IPS DF 6.9 (cell line): Measurements from ENCODE around the gene HNRNPC.
"Not testable (repeated sequence)": the region's sequence is repeated elsewhere in the genome, so short reads cannot be mapped to it uniquely, and the experiment has no call there.

Experiments
- DNase-seq: peaks from one replicate; pipeline ENCODE4 v3.0.0-alpha.2; 2013; ENCODE audit warnings: low read depth, low spot score
- H3K27ac ChIP-seq: one replicate; pipeline ENCODE4 v1.5.1; 2013; ENCODE audit warnings: low read length, control low read depth
- H3K27me3 ChIP-seq: 2 replicates; pipeline ENCODE4 v1.6.1; 2013; ENCODE audit warnings: mild to moderate bottlenecking, low read length; ENCODE audit not compliant: control insufficient read depth, insufficient read depth
- H3K36me3 ChIP-seq: 2 replicates; pipeline ENCODE4 v1.6.1; 2013; ENCODE audit warnings: low read length; ENCODE audit not compliant: control insufficient read depth, insufficient read depth
- H3K4me1 ChIP-seq: 2 replicates; pipeline ENCODE4 v1.6.1; 2013; ENCODE audit warnings: low read length; ENCODE audit not compliant: control insufficient read depth, insufficient read depth
- H3K4me3 ChIP-seq: 2 replicates; pipeline ENCODE4 v1.5.1; 2013; ENCODE audit warnings: mild to moderate bottlenecking, low read length
- H3K9me3 ChIP-seq: 2 replicates; pipeline ENCODE4 v1.6.1; 2013; ENCODE audit warnings: low read length, inconsistent platforms; ENCODE audit not compliant: control insufficient read depth, insufficient read depth
- WGBS: extraction: QIAGEN DNeasy Blood & Tissue Kit; methylation state at CpG from one replicate; pipeline ENCODE4 v1.1.7; 2013; ENCODE audit warnings: mixed read lengths, missing lambda C conversion rate; ENCODE audit not compliant: insufficient read length, insufficient coverage; 5-methylcytosine and 5-hydroxymethylcytosine counted together

HNRNPC gene

GRCh38 chr14:21275261-21275858 lies 6.1 kb upstream of the HNRNPC start:
- Histone ChIP-seq H3K4me1 (no peaks in the 10 kb centered on the region), H3K27me3 (no peaks in the 10 kb centered on the region), H3K9me3 (no peaks in the 10 kb centered on the region), H3K27ac (no peak overlapping the region), H3K4me3 (no peak overlapping the region), H3K36me3 (no peaks in the 10 kb centered on the region)
- WGBS: no CpG with 5 or more reads among the region's 9 CpGs
- no peak for DNase-seq

- no CpG with 5 or more reads among the region's 17 CpGs for WGBS
- H3K4me3 ChIP-seq, H3K36me3 ChIP-seq, H3K9me3 ChIP-seq, H3K27me3 ChIP-seq, H3K27ac ChIP-seq, DNase-seq, H3K4me1 ChIP-seq: not testable (repeated sequence)
Observed at GRCh38 chr14:21272661-21273060, 3.4 kb upstream of the HNRNPC start.

GRCh38 chr14:21268617-21269251 lies 508 bp downstream of the HNRNPC start:
- Histone ChIP-seq H3K27ac (no peak overlapping the region), H3K36me3 (peaks cover 7% of the 10 kb centered on the region; the same call in 1 of the 2 replicates), H3K27me3 (no peaks in the 10 kb centered on the region), H3K9me3 (no peaks in the 10 kb centered on the region), H3K4me1 (no peaks in the 10 kb centered on the region), H3K4me3 (peak overlapping the region; percentile 89)
- peak; percentile 4 for DNase-seq
- WGBS: no CpG with 5 or more reads among the region's 24 CpGs

GRCh38 chr14:21267886-21268616 lies 1.2 kb downstream of the HNRNPC start:
- peak overlapping the region; percentile 89; the same call in 1 of the 2 replicates for H3K4me3 ChIP-seq
- H3K4me1 ChIP-seq: no peaks in the 10 kb centered on the region
- H3K27ac ChIP-seq: no peak overlapping the region
- no peak for DNase-seq
- no peaks in the 10 kb centered on the region for H3K9me3 ChIP-seq
- WGBS: no CpG with 5 or more reads among the region's 16 CpGs
- H3K27me3 ChIP-seq: no peaks in the 10 kb centered on the region
- peaks cover 9% of the 10 kb centered on the region; the same call in 1 of the 2 replicates for H3K36me3 ChIP-seq

- Histone ChIP-seq H3K4me1 (no peaks in the 10 kb centered on the region), H3K27ac (no peak overlapping the region), H3K4me3 (peak overlapping the region; percentile 89; the same call in 1 of the 2 replicates), H3K27me3 (no peaks in the 10 kb centered on the region), H3K36me3 (peaks cover 11% of the 10 kb centered on the region; the same call in 1 of the 2 replicates), H3K9me3 (no peaks in the 10 kb centered on the region)
- no CpG with 5 or more reads among the region's 10 CpGs for WGBS
- no peak for DNase-seq
Observed at GRCh38 chr14:21267431-21267845, 1.8 kb downstream of the HNRNPC start.

- DNase-seq: no peak
- Histone ChIP-seq H3K36me3 (peaks cover 13% of the 10 kb centered on the region; the same call in 1 of the 2 replicates), H3K4me1 (no peaks in the 10 kb centered on the region), H3K27me3 (no peaks in the 10 kb centered on the region), H3K4me3 (no peak overlapping the region), H3K27ac (no peak overlapping the region), H3K9me3 (no peaks in the 10 kb centered on the region)
- WGBS: no CpG with 5 or more reads among the region's 4 CpGs
Observed at GRCh38 chr14:21264025-21264801, 5.0 kb downstream of the HNRNPC start.

- no peak overlapping the region for H3K27ac ChIP-seq
Observed at GRCh38 chr14:21263284-21264024, 5.8 kb downstream of the HNRNPC start.

GRCh38 chr14:21262410-21262809 lies 6.8 kb downstream of the HNRNPC start:
- Histone ChIP-seq H3K4me1 (no peaks in the 10 kb centered on the region), H3K36me3 (peaks cover 16% of the 10 kb centered on the region; the same call in 1 of the 2 replicates), H3K27me3 (no peaks in the 10 kb centered on the region), H3K27ac (no peak overlapping the region), H3K4me3 (no peak overlapping the region), H3K9me3 (no peaks in the 10 kb centered on the region)
- WGBS: no CpG with 5 or more reads among the region's 3 CpGs
- no peak for DNase-seq

More at GRCh38 chr14:21263284-21264024, 5.8 kb downstream of the HNRNPC start:
- no CpG with 5 or more reads among the region's 5 CpGs for WGBS
- no peaks in the 10 kb centered on the region for H3K4me1 ChIP-seq
- no peak for DNase-seq
- no peak overlapping the region for H3K4me3 ChIP-seq
- no peaks in the 10 kb centered on the region for H3K27me3 ChIP-seq
- H3K9me3 ChIP-seq: no peaks in the 10 kb centered on the region
- H3K36me3 ChIP-seq: peaks cover 13% of the 10 kb centered on the region; the same call in 1 of the 2 replicates

- DNase-seq: no peak
- Histone ChIP-seq H3K4me1 (no peaks in the 10 kb centered on the region), H3K27ac (no peak overlapping the region), H3K36me3 (peaks cover 16% of the 10 kb centered on the region; the same call in 1 of the 2 replicates), H3K27me3 (no peaks in the 10 kb centered on the region), H3K4me3 (no peak overlapping the region), H3K9me3 (no peaks in the 10 kb centered on the region)
- no CpG with 5 or more reads among the region's 1 CpG for WGBS
Observed at GRCh38 chr14:21261824-21262223, 7.4 kb downstream of the HNRNPC start.
